Measurements from ENCODE around the gene MPHOSPH8.
"Not testable (repeated sequence)": the region's sequence is repeated elsewhere in the genome, so short reads cannot be mapped to it uniquely, and the experiment has no call there.

DNA sequence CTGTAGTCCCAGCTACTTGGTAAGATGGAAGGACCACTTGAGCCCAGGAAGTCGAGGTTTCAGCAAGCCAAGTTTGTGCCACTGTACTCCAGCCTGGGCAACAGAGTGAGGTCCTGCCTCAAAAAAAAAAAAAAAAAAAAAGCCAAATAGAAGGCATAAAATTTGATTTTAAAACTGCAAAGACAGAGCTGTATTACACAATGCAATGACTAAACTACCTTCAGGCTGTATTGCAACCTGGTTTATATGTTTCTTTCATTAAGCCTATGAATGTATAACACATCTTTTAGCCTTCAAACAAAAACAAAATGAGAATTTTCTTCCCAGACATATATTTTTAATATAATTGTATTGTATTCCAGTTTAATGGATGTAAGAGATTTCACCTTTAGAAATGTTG, 75.6 kb downstream of the MPHOSPH8 start:
- TF ChIP-seq, protein P1, sequence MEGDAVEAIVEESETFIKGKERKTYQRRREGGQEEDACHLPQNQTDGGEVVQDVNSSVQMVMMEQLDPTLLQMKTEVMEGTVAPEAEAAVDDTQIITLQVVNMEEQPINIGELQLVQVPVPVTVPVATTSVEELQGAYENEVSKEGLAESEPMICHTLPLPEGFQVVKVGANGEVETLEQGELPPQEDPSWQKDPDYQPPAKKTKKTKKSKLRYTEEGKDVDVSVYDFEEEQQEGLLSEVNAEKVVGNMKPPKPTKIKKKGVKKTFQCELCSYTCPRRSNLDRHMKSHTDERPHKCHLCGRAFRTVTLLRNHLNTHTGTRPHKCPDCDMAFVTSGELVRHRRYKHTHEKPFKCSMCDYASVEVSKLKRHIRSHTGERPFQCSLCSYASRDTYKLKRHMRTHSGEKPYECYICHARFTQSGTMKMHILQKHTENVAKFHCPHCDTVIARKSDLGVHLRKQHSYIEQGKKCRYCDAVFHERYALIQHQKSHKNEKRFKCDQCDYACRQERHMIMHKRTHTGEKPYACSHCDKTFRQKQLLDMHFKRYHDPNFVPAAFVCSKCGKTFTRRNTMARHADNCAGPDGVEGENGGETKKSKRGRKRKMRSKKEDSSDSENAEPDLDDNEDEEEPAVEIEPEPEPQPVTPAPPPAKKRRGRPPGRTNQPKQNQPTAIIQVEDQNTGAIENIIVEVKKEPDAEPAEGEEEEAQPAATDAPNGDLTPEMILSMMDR (IDR thresholded peaks at IDR 0.05 in 8 of 11, conservative IDR thresholded peaks at IDR 0.05 in 3 of 11) = not testable (repeated sequence)
- TF ChIP-seq POLR2A, POLR2AphosphoS5 (IDR thresholded peaks at IDR 0.05): not testable (repeated sequence)

All from spleen (tissue), 7 donors.